Measurements from ENCODE around the gene NOD2.

DNA sequence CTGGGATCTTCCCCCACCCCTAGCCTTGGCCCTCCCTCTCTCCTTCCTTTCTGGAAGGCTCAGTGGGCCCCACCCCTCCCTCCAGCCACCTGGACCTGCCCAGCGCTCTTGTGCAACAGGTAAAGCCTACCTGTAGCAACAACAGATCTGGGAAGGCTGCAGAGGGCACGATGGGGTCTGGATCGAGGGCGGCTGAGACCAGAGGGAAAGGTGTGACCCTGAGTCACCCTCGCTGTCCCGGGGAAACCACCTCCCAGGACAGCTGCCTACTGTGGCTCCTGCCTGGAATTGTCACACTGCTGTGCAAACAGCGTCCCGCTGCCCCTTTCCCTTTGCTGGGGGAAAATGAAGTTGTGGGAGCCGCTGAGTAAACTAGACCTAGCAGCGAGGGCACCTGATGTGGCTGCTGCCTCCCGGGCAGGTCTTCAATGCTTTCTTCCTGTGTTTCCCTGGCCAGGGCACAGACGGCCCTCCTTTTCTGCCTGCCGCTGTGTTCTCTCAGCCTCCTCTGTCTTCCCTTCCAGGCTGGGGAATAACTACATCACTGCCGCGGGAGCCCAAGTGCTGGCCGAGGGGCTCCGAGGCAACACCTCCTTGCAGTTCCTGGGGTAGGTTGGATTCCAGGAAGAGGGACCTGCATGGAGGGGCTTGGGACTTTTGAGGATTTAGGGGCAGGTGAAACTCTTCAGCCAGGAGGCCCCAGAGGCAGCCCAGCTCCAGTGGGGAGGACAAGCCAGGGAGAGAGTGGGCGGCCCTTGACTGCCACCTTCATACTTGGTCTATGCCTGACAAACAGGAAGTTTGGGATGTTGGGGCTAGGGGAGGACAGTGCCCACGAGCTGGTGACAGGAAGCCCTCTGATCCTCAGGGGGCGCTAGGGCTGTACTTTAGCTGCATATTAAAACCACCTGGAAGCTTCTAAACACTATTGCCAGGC is 26.3 kb downstream of the NOD2 start:
- TF ChIP-seq ZNF589 (CRISPR knock-in tag; conservative IDR thresholded peaks at IDR 0.05) (no peak), ZNF670 (CRISPR knock-in tag; IDR thresholded peaks at IDR 0.05; ENCODE audit: borderline replicate concordance) (no peak), POLR2AphosphoS5 (IDR thresholded peaks at IDR 0.05; ENCODE audit: low read depth, low read length) (no peak), POLR2A (IDR thresholded peaks at IDR 0.05; ENCODE audit: insufficient read depth in 1 of 2, low read depth in 2 of 2, low read length in 2 of 2) (no peak), EP300 (IDR thresholded peaks at IDR 0.05; ENCODE audit: low read depth in 2 of 2, low read length in 2 of 2) (no peak), EP300 (CRISPR knock-in tag; IDR thresholded peaks at IDR 0.05; ENCODE audit: borderline replicate concordance) (no peak)
- TF ChIP-seq, protein P1, sequence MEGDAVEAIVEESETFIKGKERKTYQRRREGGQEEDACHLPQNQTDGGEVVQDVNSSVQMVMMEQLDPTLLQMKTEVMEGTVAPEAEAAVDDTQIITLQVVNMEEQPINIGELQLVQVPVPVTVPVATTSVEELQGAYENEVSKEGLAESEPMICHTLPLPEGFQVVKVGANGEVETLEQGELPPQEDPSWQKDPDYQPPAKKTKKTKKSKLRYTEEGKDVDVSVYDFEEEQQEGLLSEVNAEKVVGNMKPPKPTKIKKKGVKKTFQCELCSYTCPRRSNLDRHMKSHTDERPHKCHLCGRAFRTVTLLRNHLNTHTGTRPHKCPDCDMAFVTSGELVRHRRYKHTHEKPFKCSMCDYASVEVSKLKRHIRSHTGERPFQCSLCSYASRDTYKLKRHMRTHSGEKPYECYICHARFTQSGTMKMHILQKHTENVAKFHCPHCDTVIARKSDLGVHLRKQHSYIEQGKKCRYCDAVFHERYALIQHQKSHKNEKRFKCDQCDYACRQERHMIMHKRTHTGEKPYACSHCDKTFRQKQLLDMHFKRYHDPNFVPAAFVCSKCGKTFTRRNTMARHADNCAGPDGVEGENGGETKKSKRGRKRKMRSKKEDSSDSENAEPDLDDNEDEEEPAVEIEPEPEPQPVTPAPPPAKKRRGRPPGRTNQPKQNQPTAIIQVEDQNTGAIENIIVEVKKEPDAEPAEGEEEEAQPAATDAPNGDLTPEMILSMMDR (CRISPR knock-in tag; IDR thresholded peaks at IDR 0.05), result peak; percentile 72

Data from HepG2 (cell line).